H9 (cell line): Measurements from ENCODE around the gene KCNJ12. TPM values are rescaled to one million over a fixed set of nuclear protein-coding genes. Genes with fewer than 3 reads are reported as not detected.
"Not testable (repeated sequence)": the region's sequence is repeated elsewhere in the genome, so short reads cannot be mapped to it uniquely, and the experiment has no call there.

Experiments used
- DNase-seq: peaks from one replicate; pipeline ENCODE4 v3.0.0-alpha.2; 2017
- H2AFZ ChIP-seq: one replicate; pipeline ENCODE4 v1.6.1; 2013; ENCODE audit warnings: mild to moderate bottlenecking, low read length, control low read depth, moderate library complexity
- H2AK5ac ChIP-seq: 2 replicates; pipeline ENCODE4 v1.6.1; 2013; ENCODE audit warnings: low read length, control low read depth, mixed read lengths; ENCODE audit not compliant: insufficient read length
- H2BK120ac ChIP-seq: one replicate; pipeline ENCODE4 v1.6.1; 2013; ENCODE audit warnings: low read depth, mild to moderate bottlenecking, low read length, control low read depth, inconsistent platforms; ENCODE audit not compliant: poor library complexity, severe bottlenecking
- H2BK12ac ChIP-seq: 2 replicates; pipeline ENCODE4 v1.6.1; 2013; ENCODE audit warnings: low read length, control low read depth, mixed read lengths, low read depth; ENCODE audit not compliant: insufficient read length
- H2BK15ac ChIP-seq: 2 replicates; pipeline ENCODE4 v1.6.1; 2013; ENCODE audit warnings: low read depth, low read length, control low read depth
- H2BK20ac ChIP-seq: one replicate; pipeline ENCODE4 v1.6.1; 2013; ENCODE audit warnings: low read depth, mild to moderate bottlenecking, low read length, control low read depth, inconsistent platforms; ENCODE audit not compliant: poor library complexity, severe bottlenecking
- H2BK5ac ChIP-seq: 2 replicates; pipeline ENCODE4 v1.6.1; 2013; ENCODE audit warnings: low read length, control low read depth, mixed read lengths; ENCODE audit not compliant: insufficient read length
- H3K14ac ChIP-seq: 2 replicates; pipeline ENCODE4 v1.6.1; 2013; ENCODE audit warnings: low read length, control low read depth; ENCODE audit not compliant: insufficient read depth
- H3K18ac ChIP-seq: 2 replicates; pipeline ENCODE4 v1.6.1; 2013; ENCODE audit warnings: low read depth, mild to moderate bottlenecking, mixed read lengths, low read length, control low read depth; ENCODE audit not compliant: insufficient read length
- H3K23ac ChIP-seq: 2 replicates; pipeline ENCODE4 v1.6.1; 2013; ENCODE audit warnings: low read length, control low read depth, mixed read lengths, low read depth; ENCODE audit not compliant: insufficient read length
- H3K23me2 ChIP-seq: 2 replicates; pipeline ENCODE4 v1.6.1; 2013; ENCODE audit warnings: low read depth, mild to moderate bottlenecking, mixed read lengths, low read length, control low read depth; ENCODE audit not compliant: insufficient read length, poor library complexity, severe bottlenecking
- H3K27ac ChIP-seq: 2 replicates; pipeline ENCODE4 v1.5.1; 2013; ENCODE audit warnings: low read length, control low read depth, mixed read lengths, low read depth; ENCODE audit not compliant: insufficient read length
- H3K27me3 ChIP-seq: 2 replicates; pipeline ENCODE4 v1.6.1; 2013; ENCODE audit warnings: low read length, control low read depth, inconsistent platforms; ENCODE audit not compliant: insufficient read depth
- H3K4ac ChIP-seq: 2 replicates; pipeline ENCODE4 v1.6.1; 2013; ENCODE audit warnings: low read depth, mild to moderate bottlenecking, control low read depth, inconsistent platforms, low read length, moderate library complexity
- H3K4me1 ChIP-seq: 2 replicates; pipeline ENCODE4 v1.6.1; 2013; ENCODE audit warnings: low read length, control low read depth, inconsistent platforms; ENCODE audit not compliant: insufficient read depth
- H3K4me2 ChIP-seq: 2 replicates; pipeline ENCODE4 v1.6.1; 2013; ENCODE audit warnings: low read length, control low read depth, mixed read lengths; ENCODE audit not compliant: insufficient read length, insufficient read depth
- H3K56ac ChIP-seq: 2 replicates; pipeline ENCODE4 v1.6.1; 2013; ENCODE audit warnings: low read depth, mild to moderate bottlenecking, mixed read lengths, low read length, control low read depth; ENCODE audit not compliant: insufficient read length
- H3K79me1 ChIP-seq: 2 replicates; pipeline ENCODE4 v1.6.1; 2013; ENCODE audit warnings: low read depth, mild to moderate bottlenecking, moderate library complexity, low read length, control low read depth, inconsistent platforms; ENCODE audit not compliant: insufficient read depth, poor library complexity, severe bottlenecking
- H3K79me2 ChIP-seq: 2 replicates; pipeline ENCODE4 v1.6.1; 2013; ENCODE audit warnings: low read length, control low read depth, inconsistent platforms; ENCODE audit not compliant: insufficient read depth
- H3K9ac ChIP-seq: 2 replicates; pipeline ENCODE4 v1.6.1; 2013; ENCODE audit warnings: low read length, control low read depth, mixed read lengths; ENCODE audit not compliant: insufficient read length; ENCODE audit errors: extremely low read depth
- H3K9me3 ChIP-seq: one replicate; pipeline ENCODE4 v1.6.1; 2013; ENCODE audit warnings: low read depth, low read length, inconsistent platforms; ENCODE audit not compliant: control insufficient read depth
- H3T11ph ChIP-seq: one replicate; pipeline ENCODE4 v1.6.1; 2013; ENCODE audit warnings: mild to moderate bottlenecking, low read length, control low read depth, inconsistent platforms
- H4K20me1 ChIP-seq: one replicate; pipeline ENCODE4 v1.6.1; 2013; ENCODE audit not compliant: control insufficient read depth, insufficient read length, insufficient read depth
- H4K5ac ChIP-seq: 2 replicates; pipeline ENCODE4 v1.6.1; 2013; ENCODE audit warnings: low read depth, mild to moderate bottlenecking, mixed read lengths, low read length, control low read depth; ENCODE audit not compliant: insufficient read length
- H4K8ac ChIP-seq: replicated peaks from 2 replicates; pipeline ENCODE4 v1.6.1; 2013; ENCODE audit warnings: low read length, control low read depth, mixed read lengths, low read depth; ENCODE audit not compliant: insufficient read length
- H4K91ac ChIP-seq: 2 replicates; pipeline ENCODE4 v1.6.1; 2013; ENCODE audit warnings: low read depth, mild to moderate bottlenecking, moderate library complexity, mixed read lengths, low read length, control low read depth; ENCODE audit not compliant: insufficient read length
- H3K27ac Mint-ChIP-seq, 3 experiments: 2 replicates in 2 of 3; 3 replicates in 1 of 3; pipeline ENCODE4 v1.8.0; 2020 to 2021; ENCODE audit warnings: mixed read lengths in 3 of 3, mild to moderate bottlenecking in 1 of 3, moderate library complexity in 1 of 3
- H3K27me3 Mint-ChIP-seq: 2 replicates; pipeline ENCODE4 v1.8.0; 2021; ENCODE audit warnings: low read depth, mild to moderate bottlenecking, moderate library complexity, mixed read lengths
- H3K36me3 Mint-ChIP-seq, 3 experiments: 2 replicates in 2 of 3; 3 replicates in 1 of 3; pipeline ENCODE4 v1.8.0; 2020 to 2021; ENCODE audit warnings: low read depth in 3 of 3, mixed read lengths in 3 of 3; ENCODE audit not compliant: insufficient read depth in 1 of 3
- H3K4me1 Mint-ChIP-seq, 2 experiments: 2 replicates each; pipeline ENCODE4 v1.8.0; 2020; ENCODE audit warnings: mixed read lengths in 2 of 2
- H3K4me3 Mint-ChIP-seq, 2 experiments: 2 replicates in 1 of 2; 3 replicates in 1 of 2; pipeline ENCODE4 v1.8.0; 2020 to 2021; ENCODE audit warnings: mild to moderate bottlenecking in 2 of 2, mixed read lengths in 2 of 2, moderate library complexity in 1 of 2
- H3K9me3 Mint-ChIP-seq, 2 experiments: 2 replicates in 1 of 2; 3 replicates in 1 of 2; pipeline ENCODE4 v1.8.0; 2020; ENCODE audit warnings: mild to moderate bottlenecking in 2 of 2, mixed read lengths in 2 of 2, moderate library complexity in 1 of 2
- whole genome bisulfite sequencing: extraction: QIAGEN DNeasy Blood & Tissue Kit; methylation state at CpG from one replicate; pipeline ENCODE4 v1.1.7; 2013; ENCODE audit warnings: missing lambda C conversion rate, low lambda C conversion rate, mixed read lengths; ENCODE audit not compliant: insufficient read length; ENCODE audit errors: extremely low coverage; 5-methylcytosine and 5-hydroxymethylcytosine counted together
- total RNA-seq: library from RNA; stranded (reverse); gene quantifications from 2 replicates; pipeline ENCODE4 v1.2.1, GENCODE V29; 2021

Gene KCNJ12
- total RNA-seq, 1 experiment from 2014 or later, result 0.39 TPM

DNA sequence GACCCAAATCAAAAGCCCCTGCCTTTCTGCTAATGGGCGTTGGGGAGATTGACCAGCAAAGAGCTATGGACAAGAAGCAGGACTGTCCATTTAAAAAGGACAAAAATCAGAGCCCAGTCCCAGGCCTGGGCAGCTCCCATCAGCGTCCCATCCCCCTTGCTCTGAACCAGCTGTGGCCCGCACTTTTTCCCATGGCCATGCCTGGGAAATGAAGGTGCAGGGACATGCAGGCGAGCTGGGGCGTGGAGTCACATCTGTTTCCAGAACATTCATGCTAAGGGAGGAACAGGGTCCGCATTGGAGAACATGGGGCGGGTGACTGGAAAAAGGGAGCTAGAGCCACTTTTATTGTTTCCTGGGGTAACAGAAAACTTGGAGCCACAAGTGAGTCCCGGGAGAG is 50.7 kb downstream of the KCNJ12 start:
- not testable (repeated sequence) for H2BK20ac ChIP-seq, H3K79me2 ChIP-seq, H2AFZ ChIP-seq, H2BK5ac ChIP-seq, H3K18ac ChIP-seq, H3K4me2 ChIP-seq, H3K27me3 ChIP-seq, H3K56ac ChIP-seq, H3K27ac ChIP-seq, H4K20me1 ChIP-seq, DNase-seq, H4K8ac ChIP-seq, H3K27ac Mint-ChIP-seq, H3T11ph ChIP-seq, H2BK15ac ChIP-seq, H3K4me1 Mint-ChIP-seq, H3K14ac ChIP-seq, H3K4me3 Mint-ChIP-seq, H2BK120ac ChIP-seq, H3K9me3 ChIP-seq, H3K36me3 Mint-ChIP-seq, H4K5ac ChIP-seq, H2BK12ac ChIP-seq, H3K23me2 ChIP-seq, H4K91ac ChIP-seq, H3K23ac ChIP-seq, H2AK5ac ChIP-seq, H3K4me1 ChIP-seq, H3K9me3 Mint-ChIP-seq, H3K79me1 ChIP-seq, H3K9ac ChIP-seq, H3K4ac ChIP-seq
- peaks cover 13% of the 10 kb centered on the region for H3K27me3 Mint-ChIP-seq
- no CpG with 5 or more reads among the region's 8 CpGs for WGBS

DNA sequence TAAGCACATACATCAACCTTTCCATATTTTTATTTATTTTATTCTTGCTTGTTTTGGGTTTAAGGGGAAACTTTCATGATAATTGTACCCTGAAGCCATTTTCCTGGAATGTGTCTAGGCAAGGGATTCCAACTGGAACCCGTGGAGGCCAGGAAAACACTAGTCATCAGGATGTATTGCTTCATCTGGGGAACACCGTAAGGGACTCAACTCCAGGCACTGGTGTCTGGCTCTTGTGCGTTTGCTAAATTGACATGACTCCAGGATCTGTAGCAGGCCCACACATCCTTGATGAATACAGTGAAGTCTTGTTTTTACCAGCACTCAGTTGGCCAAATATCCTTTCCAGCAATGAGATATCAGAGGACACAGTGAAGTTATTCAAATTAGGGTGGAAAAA is 51.6 kb downstream of the KCNJ12 start:
- not testable (repeated sequence) for H2AFZ ChIP-seq, H3K27me3 ChIP-seq, H4K20me1 ChIP-seq, H3K9me3 ChIP-seq, H3K27ac Mint-ChIP-seq, H3T11ph ChIP-seq, DNase-seq, H3K56ac ChIP-seq, H4K91ac ChIP-seq, H3K4me3 Mint-ChIP-seq, H3K27ac ChIP-seq, H2AK5ac ChIP-seq, H3K4me1 Mint-ChIP-seq, H2BK20ac ChIP-seq, H3K23ac ChIP-seq, H3K23me2 ChIP-seq, H3K14ac ChIP-seq, H2BK120ac ChIP-seq, H2BK12ac ChIP-seq, H3K4me2 ChIP-seq, H3K36me3 Mint-ChIP-seq, H3K9ac ChIP-seq, H3K79me1 ChIP-seq, H2BK15ac ChIP-seq, H4K8ac ChIP-seq, H3K79me2 ChIP-seq, H3K18ac ChIP-seq, H3K4ac ChIP-seq, H2BK5ac ChIP-seq, H3K4me1 ChIP-seq, H3K9me3 Mint-ChIP-seq, H4K5ac ChIP-seq
- no CpG with 5 or more reads among the region's 3 CpGs for WGBS
- H3K27me3 Mint-ChIP-seq, result peaks cover 13% of the 10 kb centered on the region
